GM19468 (cell line): ENCODE measurements around the gene GPR137.
A peak's percentile ranks its signal among the peaks of the same experiment; 100 is the strongest.
"Not testable (repeated sequence)": the region's sequence is repeated elsewhere in the genome, so short reads cannot be mapped to it uniquely, and the experiment has no call there.

Experiments
- ATAC-seq: cut with Tn5 transposase; IDR thresholded peaks from one replicate; pipeline ENCODE4 v1.9.1; 2021; ENCODE audit warnings: mild to moderate bottlenecking, moderate library complexity, moderate number of reproducible peaks; ENCODE audit not compliant: unreplicated experiment; ENCODE audit errors: extremely low read depth

GPR137 gene

DNA sequence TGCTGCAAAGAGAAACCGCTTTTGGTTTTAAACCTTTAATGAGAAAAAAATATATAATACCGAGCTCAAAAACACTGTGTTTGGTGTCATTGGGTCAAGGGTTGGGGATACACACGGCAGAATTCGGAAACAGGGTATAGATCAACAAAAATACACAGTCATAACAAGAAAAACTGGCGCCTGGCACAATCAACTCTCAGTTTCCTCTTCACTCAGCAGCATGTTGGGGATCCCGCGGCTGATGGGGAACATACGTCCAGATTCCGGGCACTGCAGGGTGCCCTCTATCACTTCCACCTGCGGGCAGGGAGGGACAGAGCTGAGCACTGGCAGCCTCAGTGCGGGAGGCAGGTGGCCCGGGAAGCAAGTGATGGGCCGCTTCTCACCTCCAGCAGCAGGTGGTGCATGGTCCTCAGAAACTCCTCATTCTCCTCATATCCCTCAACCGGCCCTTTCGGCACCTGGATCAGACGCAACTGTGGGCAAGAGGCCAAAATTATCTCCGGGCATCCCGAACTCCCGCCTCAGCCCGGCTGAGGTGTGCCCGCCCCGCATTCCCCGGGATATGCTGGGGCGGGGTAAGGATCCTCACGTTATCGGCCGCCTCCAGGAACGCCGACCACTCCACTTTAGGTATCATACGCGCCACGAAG lies 31.1 kb downstream of the GPR137 start:
- no peak for ATAC-seq

GRCh38 chr11:64317325-64317960 lies 31.8 kb downstream of the GPR137 start, which contains the start of gene TRMT112:
Gene TRMT112, minus strand, starts transcription at chr11:64317559. Its CDS starts 33 bp downstream, at chr11:64317526.
- peak; percentile 29 for ATAC-seq

DNA sequence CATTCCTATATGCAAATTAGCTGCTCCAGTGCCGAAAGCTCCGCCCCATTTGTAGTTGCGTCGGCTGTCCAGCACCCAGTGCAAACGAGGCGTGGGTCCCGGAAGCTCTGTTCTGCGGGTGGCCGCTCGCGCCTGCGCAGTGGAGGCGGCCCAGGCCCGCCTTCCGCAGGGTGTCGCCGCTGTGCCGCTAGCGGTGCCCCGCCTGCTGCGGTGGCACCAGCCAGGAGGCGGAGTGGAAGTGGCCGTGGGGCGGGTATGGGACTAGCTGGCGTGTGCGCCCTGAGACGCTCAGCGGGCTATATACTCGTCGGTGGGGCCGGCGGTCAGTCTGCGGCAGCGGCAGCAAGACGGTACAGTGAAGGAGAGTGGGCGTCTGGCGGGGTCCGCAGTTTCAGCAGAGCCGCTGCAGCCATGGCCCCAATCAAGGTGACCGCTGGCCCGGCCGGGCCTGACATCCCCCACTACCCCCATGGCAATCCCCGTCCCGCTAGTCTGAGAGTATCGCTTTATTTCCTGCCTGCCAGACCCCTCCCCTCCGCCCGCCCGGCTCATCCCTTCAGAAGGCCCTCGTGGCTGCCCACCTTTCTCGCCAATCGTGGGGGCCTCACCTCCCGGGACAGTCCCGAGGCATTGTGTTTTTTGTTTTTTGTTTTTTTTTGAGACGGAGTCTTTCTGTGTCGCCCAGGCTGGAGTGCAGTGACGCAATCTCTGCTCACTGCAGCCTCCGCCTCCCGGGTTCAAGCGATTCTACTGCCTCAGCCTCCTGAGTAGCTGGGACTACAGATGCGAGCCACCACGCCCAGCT lies 32.5 kb downstream of the GPR137 start, which contains the start of gene PRDX5:
TSS of gene PRDX5 (plus strand) at position 161 of the 805 bp plus-strand sequence. CDS start at position 256, 95 bp downstream.
- ATAC-seq: peak; percentile 82

- no peak for ATAC-seq
These were observed 33.4 kb downstream of the GPR137 start for GRCh38 chr11:64318766-64319761.

DNA sequence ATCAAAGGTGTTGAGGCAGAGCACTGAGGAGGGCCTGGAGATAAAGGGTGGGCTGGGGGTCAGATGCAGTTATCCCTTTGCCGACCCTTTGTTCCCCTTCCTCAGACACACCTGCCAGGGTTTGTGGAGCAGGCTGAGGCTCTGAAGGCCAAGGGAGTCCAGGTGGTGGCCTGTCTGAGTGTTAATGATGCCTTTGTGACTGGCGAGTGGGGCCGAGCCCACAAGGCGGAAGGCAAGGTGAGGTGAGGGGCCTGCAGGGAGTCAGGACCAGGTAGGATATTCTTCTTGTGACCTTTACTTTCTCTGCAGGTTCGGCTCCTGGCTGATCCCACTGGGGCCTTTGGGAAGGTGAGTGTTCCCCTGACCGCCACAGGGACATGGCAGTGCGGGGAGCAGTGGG lies 34.9 kb downstream of the GPR137 start:
- ATAC-seq: no peak

DNA sequence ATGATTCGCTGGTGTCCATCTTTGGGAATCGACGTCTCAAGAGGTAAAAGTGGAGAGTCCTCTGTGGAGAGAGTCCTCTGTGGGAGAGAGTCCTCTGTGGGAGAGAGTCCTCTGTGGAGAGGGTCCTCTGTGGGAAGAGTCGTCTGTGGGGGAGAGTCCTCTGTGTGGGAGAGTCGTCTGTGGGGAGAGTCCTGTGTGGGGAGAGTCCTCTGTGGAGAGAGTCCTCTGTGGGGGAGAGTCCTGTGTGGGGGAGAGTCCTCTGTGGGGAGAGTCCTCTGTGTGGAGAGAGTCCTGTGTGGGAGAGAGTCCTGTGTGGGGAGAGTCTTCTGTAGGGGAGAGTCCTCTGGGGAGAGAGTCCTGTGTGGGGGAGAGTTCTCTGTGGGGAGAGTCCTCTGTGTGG lies 35.4 kb downstream of the GPR137 start:
- no peak for ATAC-seq

GRCh38 chr11:64321533-64321932 lies 35.9 kb downstream of the GPR137 start:
- no peak for ATAC-seq

DNA sequence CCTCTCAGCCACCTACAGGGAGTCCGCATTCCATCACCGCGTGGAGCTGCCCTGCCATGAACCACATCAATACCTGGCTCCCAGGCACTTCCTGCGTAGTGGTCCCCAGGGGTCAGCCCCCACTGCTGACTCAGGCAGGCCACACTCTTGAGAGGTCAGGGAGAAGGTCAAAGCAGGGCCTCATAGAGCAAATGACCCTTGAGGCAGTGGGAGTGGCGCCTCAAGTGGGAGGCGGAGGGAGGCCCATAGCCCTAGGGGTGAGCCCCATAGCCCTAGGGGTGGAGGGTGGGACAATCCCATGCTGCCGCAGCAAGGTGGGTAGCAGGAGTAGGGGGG lies 37.2 kb downstream of the GPR137 start:
- no peak for ATAC-seq

GRCh38 chr11:64323373-64323772 lies 37.7 kb downstream of the GPR137 start:
- no peak for ATAC-seq

- ATAC-seq: not testable (repeated sequence)
These were observed 38.3 kb downstream of the GPR137 start for GRCh38 chr11:64323984-64324383.

- no peak for ATAC-seq
These were observed 39.2 kb downstream of the GPR137 start for GRCh38 chr11:64324692-64325469.

GRCh38 chr11:64327375-64327774 lies 41.7 kb downstream of the GPR137 start:
- ATAC-seq: no peak

GRCh38 chr11:64327993-64328392 lies 42.3 kb downstream of the GPR137 start:
- ATAC-seq: no peak

- no peak for ATAC-seq
These were observed 45.2 kb downstream of the GPR137 start for GRCh38 chr11:64330888-64331287.

DNA sequence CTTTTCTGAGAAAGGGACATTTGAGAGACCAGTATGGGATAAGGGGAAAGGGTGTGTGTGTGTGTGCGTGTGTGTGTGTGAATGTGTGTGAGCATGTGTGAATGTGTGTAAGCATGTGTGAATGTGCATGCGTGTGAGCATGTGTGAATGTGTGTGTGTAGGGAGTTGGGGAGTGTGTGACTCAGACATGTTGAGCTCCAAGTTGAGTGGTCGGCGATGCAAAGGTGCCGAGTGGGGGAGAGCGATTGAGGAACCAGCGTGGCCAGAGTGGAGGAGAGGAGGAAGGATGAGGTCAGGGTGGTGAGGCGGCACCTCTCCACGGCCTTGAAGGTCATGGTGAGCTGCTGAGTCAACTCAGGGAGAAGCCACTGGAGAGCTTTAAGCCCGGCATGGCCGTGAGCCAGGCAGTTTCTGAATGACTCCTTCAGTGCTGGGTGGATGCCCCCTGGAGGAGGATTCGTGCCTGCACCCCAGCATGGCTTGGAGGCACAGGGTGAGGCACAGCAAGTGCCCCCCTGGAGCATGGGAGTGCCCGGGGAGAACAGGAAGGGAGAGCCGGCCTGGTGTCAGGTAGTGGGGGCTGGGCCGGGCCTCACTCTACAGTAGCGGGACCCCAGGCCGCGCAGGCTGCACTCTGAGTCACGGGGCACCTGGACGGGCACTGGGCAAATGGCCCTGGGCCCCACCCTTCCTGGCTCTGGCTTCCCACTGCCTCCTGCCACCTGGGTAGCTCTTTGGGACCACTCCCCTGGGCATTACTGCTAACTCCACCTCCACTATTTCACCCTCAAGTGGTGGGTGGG lies 46.1 kb downstream of the GPR137 start:
- no peak for ATAC-seq

GRCh38 chr11:64333556-64333955 lies 47.9 kb downstream of the GPR137 start:
- no peak for ATAC-seq

DNA sequence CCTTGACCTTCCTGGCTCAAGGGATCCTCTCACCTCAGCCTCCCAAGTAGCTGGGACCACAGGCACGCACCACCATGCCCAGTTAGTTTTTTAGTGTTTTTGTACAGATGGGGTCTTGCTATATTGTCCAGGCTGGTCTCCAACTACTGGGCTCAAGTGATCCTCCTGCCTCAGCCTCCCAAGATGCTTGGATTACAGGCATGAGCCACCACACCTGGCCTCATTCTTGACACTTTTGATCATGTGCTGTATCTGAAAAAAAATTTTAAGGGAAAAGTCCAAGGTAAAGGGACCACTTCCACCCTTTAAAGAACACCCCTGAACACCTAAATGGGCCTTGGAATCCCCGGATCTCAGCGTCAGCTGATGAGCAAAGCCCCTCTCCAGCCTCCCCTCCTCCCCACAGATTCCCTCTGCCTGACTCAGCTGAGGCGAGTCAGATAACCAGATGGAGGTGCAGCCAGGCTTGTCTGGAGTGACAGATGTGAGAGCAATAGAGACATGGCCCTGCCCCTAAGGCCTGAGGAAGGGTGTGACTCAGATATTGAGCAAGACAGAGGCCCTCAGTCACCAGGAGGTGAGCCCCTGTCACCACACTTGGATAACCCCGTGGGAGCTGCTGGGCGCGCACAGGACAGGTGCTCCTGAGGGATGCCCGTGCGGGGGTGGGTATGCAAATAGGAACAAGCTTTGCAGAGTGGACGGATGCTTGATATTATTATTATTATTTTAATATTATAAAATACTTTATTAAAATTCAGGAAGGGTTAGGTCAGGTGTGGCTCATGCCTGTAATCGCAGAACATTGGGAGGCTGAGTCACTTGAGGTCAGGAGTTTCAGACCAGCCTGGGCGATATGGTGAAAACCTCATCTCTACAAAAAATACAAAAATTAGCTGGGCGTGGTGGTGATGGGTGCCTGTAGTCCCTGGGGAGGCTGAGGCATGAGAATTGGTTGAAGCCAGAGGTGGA lies 49.4 kb downstream of the GPR137 start:
- ATAC-seq: peak; percentile 54
